ENCODE results near the gene SPOCK2. TPM values are rescaled to one million over a fixed set of nuclear protein-coding genes. Genes with fewer than 3 reads are reported as not detected.

The SPOCK2 gene
- total and polyA plus RNA-seq, 2 of the 13 experiments (the other 11 are each of a cell fraction or from before 2014, with no cell fraction given) = 8.6 to 30.6 TPM

- TF ChIP-seq ZNF772 (CRISPR knock-in tag; IDR thresholded peaks at IDR 0.05) = peak; percentile 79; the same call in 1 of the 2 replicates
- TF ChIP-seq PAF1 (CRISPR knock-in tag; IDR thresholded peaks at IDR 0.05) = no peak
- no peak for TF ChIP-seq REL (CRISPR knock-in tag; conservative IDR thresholded peaks at IDR 0.05)
- TF ChIP-seq ZFY (CRISPR knock-in tag; IDR thresholded peaks at IDR 0.05) = peak; percentile 84
- no peak for TF ChIP-seq HOXD1 (CRISPR knock-in tag; IDR thresholded peaks at IDR 0.05)
- no peak for TF ChIP-seq SNAPC5 (CRISPR knock-in tag; IDR thresholded peaks at IDR 0.05; ENCODE audit: borderline replicate concordance)
- TF ChIP-seq ZNF609 (CRISPR knock-in tag; IDR thresholded peaks at IDR 0.05; ENCODE audit: borderline replicate concordance) = peak; percentile 49
- peak in 1 of 2 experiments; percentile 45; a peak in 3 of 4 replicates for TF ChIP-seq KLF16 (CRISPR knock-in tag; IDR thresholded peaks at IDR 0.05)
- no peak for TF ChIP-seq SOX5 (CRISPR knock-in tag; IDR thresholded peaks at IDR 0.05; ENCODE audit: borderline replicate concordance)
- TF ChIP-seq BRD4 (CRISPR knock-in tag; IDR thresholded peaks at IDR 0.05) = peak; percentile 89
- no peak for TF ChIP-seq ZNF33B (CRISPR knock-in tag; IDR thresholded peaks at IDR 0.05)
- TF ChIP-seq ESRRA (CRISPR knock-in tag; IDR thresholded peaks at IDR 0.05; ENCODE audit: low read depth) = 0 out of 2 replicates have a peak, but pooled peaks have one; percentile 23
- TF ChIP-seq THAP9 (CRISPR knock-in tag; IDR thresholded peaks at IDR 0.05; ENCODE audit: borderline replicate concordance) = no peak
- TF ChIP-seq ZNF34 (CRISPR knock-in tag; IDR thresholded peaks at IDR 0.05; ENCODE audit: borderline replicate concordance) = no peak
- TF ChIP-seq ZSCAN30 (CRISPR knock-in tag; IDR thresholded peaks at IDR 0.05) = no peak
- no peak for TF ChIP-seq PRMT3 (CRISPR knock-in tag; IDR thresholded peaks at IDR 0.05; ENCODE audit: borderline replicate concordance, low read depth)
- TF ChIP-seq ZNF10 (CRISPR knock-in tag; IDR thresholded peaks at IDR 0.05; ENCODE audit: borderline replicate concordance, low read depth) = no peak
- TF ChIP-seq ZNF777 (CRISPR knock-in tag; IDR thresholded peaks at IDR 0.05) = no peak
- TF ChIP-seq ZNF775 (CRISPR knock-in tag; IDR thresholded peaks at IDR 0.05; ENCODE audit: borderline replicate concordance) = peak; percentile 57; the same call in 1 of the 2 replicates
- TF ChIP-seq ZNF572 (CRISPR knock-in tag; IDR thresholded peaks at IDR 0.05) = 0 out of 2 replicates have a peak, but pooled peaks have one; percentile 56
- TF ChIP-seq RAD51 (IDR thresholded peaks at IDR 0.05; ENCODE audit: borderline replicate concordance) = no peak
- TF ChIP-seq MEF2D (CRISPR knock-in tag; IDR thresholded peaks at IDR 0.05) = no peak
- no peak for TF ChIP-seq JDP2 (CRISPR knock-in tag; IDR thresholded peaks at IDR 0.05; ENCODE audit: borderline replicate concordance)
- TF ChIP-seq KDM4B (CRISPR knock-in tag; IDR thresholded peaks at IDR 0.05) = 0 out of 2 replicates have a peak, but pooled peaks have one; percentile 62
Observed at GRCh38 chr10:72044417-72045041, 43.8 kb downstream of the SPOCK2 start (continued).

Measured in HepG2 (cell line).